ENCODE data around the gene CNTROB. TPM values are rescaled to one million over a fixed set of nuclear protein-coding genes. Genes with fewer than 3 reads are reported as not detected.

CNTROB gene
- total and polyA plus RNA-seq, 2 experiments from 2014 or later = 21.1 to 37.5 TPM

DNA sequence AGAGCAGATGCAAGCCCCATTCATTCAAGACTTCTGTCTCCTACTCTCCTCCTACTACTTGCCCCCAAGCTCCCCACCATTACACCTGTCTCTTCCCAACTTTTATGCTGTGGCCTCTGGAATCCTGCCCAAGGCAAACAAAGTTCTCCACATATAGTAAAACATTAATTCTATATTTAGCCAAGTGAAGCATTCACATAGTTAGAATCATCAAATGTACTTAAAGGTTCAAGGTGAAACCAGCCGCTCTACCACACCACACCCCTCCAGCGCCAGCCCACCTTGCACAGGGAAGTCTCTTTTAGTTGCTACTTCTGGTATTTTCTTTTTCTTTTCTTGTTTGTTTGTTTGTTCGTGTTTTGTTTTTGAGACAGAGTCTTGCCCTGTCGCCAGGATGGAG, 45.0 kb downstream of the CNTROB start:
- Histone ChIP-seq H3K9me2 (replicated peaks; ENCODE audit: insufficient read depth) (no peaks in the 10 kb centered on the region), H3K9me3 (ENCODE audit: low read depth) (peaks cover 7% of the 10 kb centered on the region), H3K4me1 (ENCODE audit: insufficient read depth) (no peaks in the 10 kb centered on the region), H3K27me3 (no peaks in the 10 kb centered on the region), H3K79me2 (no peaks in the 10 kb centered on the region), H3K4me2 (no peak overlapping the region), H2AFZ (no peak overlapping the region), H3K36me3 (replicated peaks; ENCODE audit: insufficient read depth, low read depth) (no peaks in the 10 kb centered on the region), H3K27ac (no peak overlapping the region), H3K4me3 (no peak overlapping the region), H4K20me1 (ENCODE audit: insufficient read depth, poor library complexity, severe bottlenecking) (no peaks in the 10 kb centered on the region)
- TF ChIP-seq CTCF (IDR thresholded peaks at IDR 0.05; ENCODE audit: poor library complexity) (no peak), EZH2 (IDR thresholded peaks at IDR 0.05; ENCODE audit: borderline replicate concordance) (no peak), EZH2phosphoT487 (IDR thresholded peaks at IDR 0.05; ENCODE audit: low read depth, severe bottlenecking, unreplicated experiment) (no peak)
- no peak for DNase-seq (ENCODE audit: low spot score)
- 77% methylated on average over 4 of the region's 4 CpGs for WGBS (ENCODE audit: low lambda C conversion rate, missing lambda C conversion rate)

DNA sequence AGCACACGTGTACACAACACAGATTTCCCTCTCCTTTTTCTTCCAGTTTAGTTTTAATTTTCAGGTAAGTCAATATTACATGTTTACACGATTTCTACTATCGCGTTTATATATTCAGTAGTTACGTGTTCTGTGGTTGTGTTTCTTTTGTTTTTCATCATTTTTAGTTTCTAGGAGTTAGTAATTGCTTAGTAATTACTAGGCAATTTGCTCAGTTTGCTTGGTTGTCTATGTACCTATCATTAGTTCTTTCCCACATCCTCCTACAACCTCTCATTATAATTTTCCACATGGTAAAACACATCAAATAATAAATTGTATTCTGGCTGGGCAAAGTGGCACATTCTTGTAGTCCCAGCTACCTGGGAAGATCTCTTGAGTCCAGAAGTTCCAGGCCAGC, 45.8 kb downstream of the CNTROB start:
- no peaks in the 10 kb centered on the region for H4K20me1 ChIP-seq (ENCODE audit: insufficient read depth, poor library complexity, severe bottlenecking)
- 93% methylated on average over 5 of the region's 5 CpGs for WGBS (ENCODE audit: low lambda C conversion rate, missing lambda C conversion rate)
- H3K9me3 ChIP-seq (ENCODE audit: low read depth) = peaks cover 7% of the 10 kb centered on the region
- H2AFZ ChIP-seq = no peak overlapping the region
- H3K4me1 ChIP-seq (ENCODE audit: insufficient read depth) = no peaks in the 10 kb centered on the region
- H3K4me3 ChIP-seq = no peak overlapping the region
- H3K27ac ChIP-seq = no peak overlapping the region
- no peak for DNase-seq (ENCODE audit: low spot score)
- TF ChIP-seq EZH2phosphoT487 (IDR thresholded peaks at IDR 0.05; ENCODE audit: low read depth, severe bottlenecking, unreplicated experiment) = no peak
- no peak for TF ChIP-seq CTCF (IDR thresholded peaks at IDR 0.05; ENCODE audit: poor library complexity)
- TF ChIP-seq EZH2 (IDR thresholded peaks at IDR 0.05; ENCODE audit: borderline replicate concordance) = no peak
- no peaks in the 10 kb centered on the region for H3K9me2 ChIP-seq (replicated peaks; ENCODE audit: insufficient read depth)
- no peak overlapping the region for H3K4me2 ChIP-seq
- H3K27me3 ChIP-seq = no peaks in the 10 kb centered on the region
- no peaks in the 10 kb centered on the region for H3K36me3 ChIP-seq (replicated peaks; ENCODE audit: insufficient read depth, low read depth)
- H3K79me2 ChIP-seq = no peaks in the 10 kb centered on the region

DNA sequence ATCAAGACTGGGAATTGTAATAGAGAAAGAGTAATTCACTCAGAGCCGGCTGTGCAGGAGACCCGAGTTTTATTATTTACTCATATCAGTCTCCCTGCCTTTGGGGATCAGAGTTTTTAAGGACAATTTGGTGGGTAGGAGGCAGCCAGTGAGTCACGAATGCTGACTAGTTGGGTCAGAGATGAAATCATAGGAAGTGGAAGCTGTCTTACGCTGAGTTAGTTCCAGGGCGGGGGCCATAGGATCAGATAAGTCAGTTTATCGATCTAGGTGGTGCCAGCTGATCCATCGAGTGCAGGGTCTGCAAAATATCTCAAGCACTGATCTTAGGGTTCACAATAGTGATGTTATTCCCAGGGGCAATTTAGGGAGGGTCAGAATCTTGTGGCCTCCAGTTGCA, 50.2 kb downstream of the CNTROB start:
- no peak overlapping the region for H3K27ac ChIP-seq
- no peak for TF ChIP-seq EZH2 (IDR thresholded peaks at IDR 0.05; ENCODE audit: borderline replicate concordance)
- no peak for TF ChIP-seq CTCF (IDR thresholded peaks at IDR 0.05; ENCODE audit: poor library complexity)
- no peak for TF ChIP-seq EZH2phosphoT487 (IDR thresholded peaks at IDR 0.05; ENCODE audit: low read depth, severe bottlenecking, unreplicated experiment)
- 63% methylated on average over 7 of the region's 7 CpGs for whole genome bisulfite sequencing (ENCODE audit: low lambda C conversion rate, missing lambda C conversion rate)
- no peaks in the 10 kb centered on the region for H3K79me2 ChIP-seq
- H2AFZ ChIP-seq = no peak overlapping the region
- H3K4me2 ChIP-seq = no peak overlapping the region
- no peaks in the 10 kb centered on the region for H3K36me3 ChIP-seq (replicated peaks; ENCODE audit: insufficient read depth, low read depth)
- H4K20me1 ChIP-seq (ENCODE audit: insufficient read depth, poor library complexity, severe bottlenecking) = no peaks in the 10 kb centered on the region
- no peaks in the 10 kb centered on the region for H3K4me1 ChIP-seq (ENCODE audit: insufficient read depth)
- no peak for DNase-seq (ENCODE audit: low spot score)
- no peaks in the 10 kb centered on the region for H3K9me2 ChIP-seq (replicated peaks; ENCODE audit: insufficient read depth)
- no peaks in the 10 kb centered on the region for H3K27me3 ChIP-seq
- H3K9me3 ChIP-seq (ENCODE audit: low read depth) = no peaks in the 10 kb centered on the region
- H3K4me3 ChIP-seq = no peak overlapping the region

- no peaks in the 10 kb centered on the region for H3K79me2 ChIP-seq
- WGBS (ENCODE audit: low lambda C conversion rate, missing lambda C conversion rate) = 83% methylated on average over 6 of the region's 6 CpGs
- H3K4me3 ChIP-seq = no peak overlapping the region
- H3K27me3 ChIP-seq = no peaks in the 10 kb centered on the region
- no peaks in the 10 kb centered on the region for H4K20me1 ChIP-seq (ENCODE audit: insufficient read depth, poor library complexity, severe bottlenecking)
- H3K4me2 ChIP-seq = no peak overlapping the region
- no peak overlapping the region for H3K27ac ChIP-seq
- no peak for TF ChIP-seq EZH2 (IDR thresholded peaks at IDR 0.05; ENCODE audit: borderline replicate concordance)
- peak; percentile 28 for TF ChIP-seq CTCF (IDR thresholded peaks at IDR 0.05; ENCODE audit: poor library complexity)
- no peak for TF ChIP-seq EZH2phosphoT487 (IDR thresholded peaks at IDR 0.05; ENCODE audit: low read depth, severe bottlenecking, unreplicated experiment)
- no peak overlapping the region for H2AFZ ChIP-seq
- H3K36me3 ChIP-seq (replicated peaks; ENCODE audit: insufficient read depth, low read depth) = no peaks in the 10 kb centered on the region
- H3K9me2 ChIP-seq (replicated peaks; ENCODE audit: insufficient read depth) = no peaks in the 10 kb centered on the region
- no peaks in the 10 kb centered on the region for H3K9me3 ChIP-seq (ENCODE audit: low read depth)
- no peaks in the 10 kb centered on the region for H3K4me1 ChIP-seq (ENCODE audit: insufficient read depth)
- no peak for DNase-seq (ENCODE audit: low spot score)
Observed at GRCh38 chr17:7982666-7983065, 50.7 kb downstream of the CNTROB start.

Data from hepatocyte (in vitro differentiated cells).